SKM-1 (cell line): ENCODE results near the gene TBC1D3C.
"Not testable (repeated sequence)": the region's sequence is repeated elsewhere in the genome, so short reads cannot be mapped to it uniquely, and the experiment has no call there.

Experiments
- DNase-seq: peaks from one replicate; lab custom pipeline; 2025; ENCODE audit not compliant: unreplicated experiment; lab: John Stamatoyannopoulos, UW

The TBC1D3C gene

DNA sequence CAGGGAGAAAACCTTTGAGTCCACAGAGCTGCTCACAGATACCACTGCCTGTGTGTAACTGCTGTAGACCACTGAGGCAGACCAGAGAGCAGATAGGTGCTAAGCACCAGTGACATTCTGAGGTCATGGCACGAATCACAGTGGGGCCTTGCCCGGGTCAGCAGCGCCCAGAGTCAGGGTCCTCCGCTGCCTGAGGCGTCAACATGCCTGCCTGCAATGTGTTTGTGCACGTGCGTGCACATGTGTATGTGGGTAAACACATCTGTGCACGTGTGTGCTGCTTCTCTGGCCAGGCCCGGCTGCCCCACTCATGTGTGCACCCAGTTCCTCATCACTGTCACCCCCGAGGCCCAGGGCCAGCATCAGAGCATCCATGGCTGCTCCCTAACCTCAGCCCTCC is at the start of gene TBC1D3C:
TSS of gene TBC1D3C (minus strand) at position 101 of the 400 bp plus-strand sequence. CDS start 1,568 bp downstream, outside the sequence.
- DNase-seq, result not testable (repeated sequence)

DNA sequence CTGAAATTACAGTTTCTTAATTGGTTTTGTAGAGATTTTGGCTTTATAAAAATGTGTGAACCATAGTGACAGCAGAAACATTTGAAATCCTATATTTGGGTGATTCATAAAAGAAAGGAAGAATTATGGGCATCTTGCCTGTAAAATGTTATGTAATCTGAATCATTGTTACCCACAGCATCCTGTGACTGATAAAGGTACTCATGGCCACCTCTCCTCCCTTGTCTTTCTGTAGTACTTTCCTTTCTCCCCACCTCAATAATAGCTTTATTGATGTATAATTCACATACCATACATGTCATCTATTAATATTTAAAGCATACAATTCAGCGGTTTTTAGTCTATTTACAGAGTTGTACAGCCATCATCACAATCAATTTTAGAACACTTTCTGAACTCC is 30.8 kb upstream of the TBC1D3C start:
- not testable (repeated sequence) for DNase-seq

GRCh38 chr17:38094059-38094694 is 25.7 kb upstream of the TBC1D3C start:
- DNase-seq, result not testable (repeated sequence)

- DNase-seq, result not testable (repeated sequence)
Measured at GRCh38 chr17:38088120-38088519, 19.7 kb upstream of the TBC1D3C start.

DNA sequence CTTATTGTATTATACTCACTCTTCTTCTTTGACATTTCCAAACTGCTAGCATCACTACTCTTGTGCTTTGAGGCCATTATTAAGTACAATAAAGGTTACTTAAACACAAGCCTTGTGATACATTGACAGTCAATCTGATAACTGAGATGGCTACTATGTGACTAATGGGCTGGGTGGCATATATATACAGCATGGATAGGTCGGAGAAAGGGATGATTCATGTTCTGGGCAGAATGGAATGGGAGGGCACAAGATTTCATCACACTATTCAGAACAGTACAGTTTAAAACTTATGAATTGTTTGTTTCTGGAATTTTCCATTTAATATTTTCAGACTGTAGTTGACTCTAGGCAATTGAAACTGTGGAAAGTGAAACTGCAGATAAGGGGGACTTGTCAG is 18.9 kb upstream of the TBC1D3C start:
- DNase-seq, result not testable (repeated sequence)
